ENCODE results near the gene WDR35. TPM values are rescaled to one million over a fixed set of nuclear protein-coding genes. Genes with fewer than 3 reads are reported as not detected.

Gene WDR35
- total and polyA plus RNA-seq, 2 donors (not counting 3 experiments of a cell fraction or from before 2014, with no cell fraction given), result 3.6 to 8.0 TPM

DNA sequence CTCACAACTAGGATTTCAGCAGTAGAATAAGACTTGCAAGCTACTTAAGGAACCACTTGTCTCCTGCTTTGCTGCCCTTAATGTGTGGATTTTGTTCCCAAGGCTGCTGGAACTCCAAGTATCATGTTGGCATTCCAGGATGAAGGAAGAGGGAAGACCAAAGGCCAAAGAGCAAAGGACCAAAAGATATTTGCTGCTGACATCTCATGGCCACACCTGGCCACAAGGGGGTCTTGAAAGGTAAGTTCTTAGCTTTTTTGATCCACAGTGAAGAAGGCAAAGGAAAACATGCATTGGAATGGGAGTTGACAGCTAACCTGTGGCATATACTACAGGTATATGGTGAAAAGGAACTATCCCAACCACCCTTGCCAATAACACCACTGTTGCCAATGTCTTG lies 26.4 kb upstream of the WDR35 start:
- Histone ChIP-seq H3K9ac (replicated peaks; ENCODE audit: extremely low read depth, insufficient read depth, low read length) (no peak overlapping the region), H3K4me1 (ENCODE audit: control insufficient read depth, extremely low read depth, insufficient read depth, low read length) (peaks cover 13% of the 10 kb centered on the region), H3K4me3 (replicated peaks in 1 of 3; ENCODE audit: insufficient read depth in 1 of 3, low read depth in 1 of 3, low read length in 3 of 3) (no peak overlapping the region), H3K79me2 (ENCODE audit: control insufficient read depth, insufficient read depth, low read length) (no peaks in the 10 kb centered on the region), H3K9me1 (replicated peaks; ENCODE audit: control insufficient read depth, extremely low read depth, insufficient read depth, low read length) (no peaks in the 10 kb centered on the region), H3K27ac (ENCODE audit: insufficient read depth, low read depth, low read length) (no peak overlapping the region), H2AFZ (ENCODE audit: low read depth, low read length) (no peak overlapping the region), H3K36me3 (ENCODE audit: control insufficient read depth in 2 of 2, extremely low read depth in 1 of 2, insufficient read depth in 2 of 2, low read length in 2 of 2) (no peaks in the 10 kb centered on the region), H3K9me3 (replicated peaks; ENCODE audit: control insufficient read depth, insufficient read depth, low read length) (no peaks in the 10 kb centered on the region), H3K27me3 (ENCODE audit: control insufficient read depth in 2 of 2, insufficient read depth in 2 of 2, low read length in 2 of 2) (no peaks in the 10 kb centered on the region), H3K4me2 (ENCODE audit: insufficient read depth, low read length) (no peak overlapping the region), H4K20me1 (replicated peaks; ENCODE audit: control insufficient read depth, extremely low read depth, insufficient read depth, low read length) (no peaks in the 10 kb centered on the region)
- intact Hi-C loops (cut with micrococcal nuclease), result loop anchor here (2.0 kb wide), 1 partner anchor 206 kb away; no protein-coding TSS in a partner anchor
- BruUV-seq (replicated peaks), result no TSS peak
- TF ChIP-seq, protein P1, sequence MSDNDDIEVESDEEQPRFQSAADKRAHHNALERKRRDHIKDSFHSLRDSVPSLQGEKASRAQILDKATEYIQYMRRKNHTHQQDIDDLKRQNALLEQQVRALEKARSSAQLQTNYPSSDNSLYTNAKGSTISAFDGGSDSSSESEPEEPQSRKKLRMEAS (IDR thresholded peaks at IDR 0.05; ENCODE audit: insufficient read depth, insufficient read length), result no peak
- TF ChIP-seq POLR2AphosphoS5 (IDR thresholded peaks at IDR 0.05; ENCODE audit: insufficient read depth, low read depth, low read length) (no peak), JUN (IDR thresholded peaks at IDR 0.05; ENCODE audit: borderline replicate concordance, insufficient read depth, insufficient read length, low read depth) (no peak), FOS (IDR thresholded peaks at IDR 0.05; ENCODE audit: borderline replicate concordance, insufficient read depth, low read length) (no peak), MYC (IDR thresholded peaks at IDR 0.05; ENCODE audit: low read depth, low read length) (no peak), GATA2 (IDR thresholded peaks at IDR 0.05; ENCODE audit: insufficient read depth, insufficient read length, low read depth, low read length) (no peak), EZH2 (IDR thresholded peaks at IDR 0.05; ENCODE audit: borderline replicate concordance, low read depth, low read length, severe bottlenecking) (no peak), POLR2A (IDR thresholded peaks at IDR 0.05; ENCODE audit: low read depth, low read length) (no peak)
- TF ChIP-seq, protein P2, sequence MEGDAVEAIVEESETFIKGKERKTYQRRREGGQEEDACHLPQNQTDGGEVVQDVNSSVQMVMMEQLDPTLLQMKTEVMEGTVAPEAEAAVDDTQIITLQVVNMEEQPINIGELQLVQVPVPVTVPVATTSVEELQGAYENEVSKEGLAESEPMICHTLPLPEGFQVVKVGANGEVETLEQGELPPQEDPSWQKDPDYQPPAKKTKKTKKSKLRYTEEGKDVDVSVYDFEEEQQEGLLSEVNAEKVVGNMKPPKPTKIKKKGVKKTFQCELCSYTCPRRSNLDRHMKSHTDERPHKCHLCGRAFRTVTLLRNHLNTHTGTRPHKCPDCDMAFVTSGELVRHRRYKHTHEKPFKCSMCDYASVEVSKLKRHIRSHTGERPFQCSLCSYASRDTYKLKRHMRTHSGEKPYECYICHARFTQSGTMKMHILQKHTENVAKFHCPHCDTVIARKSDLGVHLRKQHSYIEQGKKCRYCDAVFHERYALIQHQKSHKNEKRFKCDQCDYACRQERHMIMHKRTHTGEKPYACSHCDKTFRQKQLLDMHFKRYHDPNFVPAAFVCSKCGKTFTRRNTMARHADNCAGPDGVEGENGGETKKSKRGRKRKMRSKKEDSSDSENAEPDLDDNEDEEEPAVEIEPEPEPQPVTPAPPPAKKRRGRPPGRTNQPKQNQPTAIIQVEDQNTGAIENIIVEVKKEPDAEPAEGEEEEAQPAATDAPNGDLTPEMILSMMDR (IDR thresholded peaks at IDR 0.05; ENCODE audit: extremely low read depth in 1 of 2, insufficient read depth in 1 of 2, low read depth in 1 of 2, low read length in 2 of 2), result no peak
- ChIA-PET POLR2A (interaction anchor here (1.9 kb wide), 1 partner anchor 35 kb away, joined by 14 read pairs; the partner anchor contains the start of gene LAPTM4A), CTCF (interaction anchor here (1.2 to 6.6 kb wide), 28 partner anchors 8 to 669 kb away, joined by 3 to 259 read pairs (median 11); partner anchors contain the start of genes LAPTM4A, SDC1 and WDR35)
- no peak for DNase-seq (ENCODE audit: low read depth, low spot score)
- dilution Hi-C loops (cut with MboI; ENCODE audit: extremely low pct_ligation_motif_present, low sequenced_read_pairs), result no loop called here
- FAIRE-seq, result no peak
